PFSK-1 (cell line): Measurements from ENCODE around the gene ARHGEF12.

Source experiments
- FOXP2 ChIP-seq: optimal IDR thresholded peaks from 2 replicates; pipeline ENCODE3; 2011; ENCODE audit warnings: borderline replicate concordance, control low read depth, inconsistent platforms; ENCODE audit not compliant: insufficient read depth; ENCODE audit errors: extremely low read length, extremely low read depth
- POLR2AphosphoS5 ChIP-seq: IDR thresholded peaks from 2 replicates; pipeline ENCODE4 v1.6.1; 2012; ENCODE audit warnings: low read depth, mild to moderate bottlenecking, control low read depth, low read length, moderate library complexity
- SIN3A ChIP-seq: IDR thresholded peaks from 2 replicates; pipeline ENCODE4 v1.6.1; 2012; ENCODE audit warnings: mild to moderate bottlenecking, low read length, moderate library complexity, borderline replicate concordance; ENCODE audit not compliant: insufficient read depth
- TAF1 ChIP-seq: IDR thresholded peaks from 2 replicates; pipeline ENCODE4 v1.6.1; 2012; ENCODE audit warnings: low read length, control low read depth, borderline replicate concordance; ENCODE audit not compliant: insufficient read depth
- TF ChIP-seq, protein P1 (sequence below), 2 experiments: IDR thresholded peaks; 2 replicates each; pipeline versions ENCODE4 v1.6.1 to v1.8.0; 2011 to 2012; ENCODE audit warnings: low read depth in 2 of 2, low read length in 2 of 2, control low read depth in 1 of 2, inconsistent platforms in 1 of 2, mild to moderate bottlenecking in 1 of 2, moderate library complexity in 1 of 2; ENCODE audit not compliant: insufficient read depth in 1 of 2

Gene ARHGEF12

DNA sequence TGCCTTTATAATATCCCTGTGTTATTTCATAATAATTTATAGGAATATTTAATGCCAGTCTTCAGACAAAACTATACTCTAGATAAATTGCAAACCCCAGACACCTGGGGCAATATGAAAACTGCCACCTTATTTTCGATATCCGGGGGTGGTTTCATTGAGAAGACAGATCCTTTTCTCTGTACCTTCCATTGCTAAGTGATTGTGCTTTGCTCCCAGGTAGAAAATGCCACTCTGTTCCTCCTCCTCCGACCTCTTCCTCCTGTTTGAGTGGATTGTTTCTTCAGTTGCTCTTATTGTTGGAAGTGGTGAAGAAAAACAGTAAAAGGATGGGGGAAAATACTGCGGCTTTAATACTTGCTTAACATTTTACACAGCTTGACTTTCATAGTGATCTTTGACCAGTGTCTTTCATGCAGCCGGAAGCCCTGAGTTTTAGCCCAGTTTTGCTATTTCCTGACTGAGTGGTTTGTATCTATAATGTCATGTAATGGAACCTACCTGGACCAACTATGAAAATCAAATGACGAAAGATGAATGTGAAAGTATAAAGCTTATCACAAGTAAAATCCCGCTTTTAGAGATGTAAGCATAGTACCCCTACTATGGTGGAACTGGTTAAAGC lies 169.7 kb downstream of the ARHGEF12 start:
- TF ChIP-seq, protein P1, sequence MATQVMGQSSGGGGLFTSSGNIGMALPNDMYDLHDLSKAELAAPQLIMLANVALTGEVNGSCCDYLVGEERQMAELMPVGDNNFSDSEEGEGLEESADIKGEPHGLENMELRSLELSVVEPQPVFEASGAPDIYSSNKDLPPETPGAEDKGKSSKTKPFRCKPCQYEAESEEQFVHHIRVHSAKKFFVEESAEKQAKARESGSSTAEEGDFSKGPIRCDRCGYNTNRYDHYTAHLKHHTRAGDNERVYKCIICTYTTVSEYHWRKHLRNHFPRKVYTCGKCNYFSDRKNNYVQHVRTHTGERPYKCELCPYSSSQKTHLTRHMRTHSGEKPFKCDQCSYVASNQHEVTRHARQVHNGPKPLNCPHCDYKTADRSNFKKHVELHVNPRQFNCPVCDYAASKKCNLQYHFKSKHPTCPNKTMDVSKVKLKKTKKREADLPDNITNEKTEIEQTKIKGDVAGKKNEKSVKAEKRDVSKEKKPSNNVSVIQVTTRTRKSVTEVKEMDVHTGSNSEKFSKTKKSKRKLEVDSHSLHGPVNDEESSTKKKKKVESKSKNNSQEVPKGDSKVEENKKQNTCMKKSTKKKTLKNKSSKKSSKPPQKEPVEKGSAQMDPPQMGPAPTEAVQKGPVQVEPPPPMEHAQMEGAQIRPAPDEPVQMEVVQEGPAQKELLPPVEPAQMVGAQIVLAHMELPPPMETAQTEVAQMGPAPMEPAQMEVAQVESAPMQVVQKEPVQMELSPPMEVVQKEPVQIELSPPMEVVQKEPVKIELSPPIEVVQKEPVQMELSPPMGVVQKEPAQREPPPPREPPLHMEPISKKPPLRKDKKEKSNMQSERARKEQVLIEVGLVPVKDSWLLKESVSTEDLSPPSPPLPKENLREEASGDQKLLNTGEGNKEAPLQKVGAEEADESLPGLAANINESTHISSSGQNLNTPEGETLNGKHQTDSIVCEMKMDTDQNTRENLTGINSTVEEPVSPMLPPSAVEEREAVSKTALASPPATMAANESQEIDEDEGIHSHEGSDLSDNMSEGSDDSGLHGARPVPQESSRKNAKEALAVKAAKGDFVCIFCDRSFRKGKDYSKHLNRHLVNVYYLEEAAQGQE (IDR thresholded peaks at IDR 0.05; ENCODE audit: insufficient read depth in 1 of 2, low read depth in 2 of 2, low read length in 2 of 2): no peak
- TF ChIP-seq POLR2AphosphoS5 (no peak), FOXP2 (no peak), SIN3A (no peak), TAF1 (no peak)

DNA sequence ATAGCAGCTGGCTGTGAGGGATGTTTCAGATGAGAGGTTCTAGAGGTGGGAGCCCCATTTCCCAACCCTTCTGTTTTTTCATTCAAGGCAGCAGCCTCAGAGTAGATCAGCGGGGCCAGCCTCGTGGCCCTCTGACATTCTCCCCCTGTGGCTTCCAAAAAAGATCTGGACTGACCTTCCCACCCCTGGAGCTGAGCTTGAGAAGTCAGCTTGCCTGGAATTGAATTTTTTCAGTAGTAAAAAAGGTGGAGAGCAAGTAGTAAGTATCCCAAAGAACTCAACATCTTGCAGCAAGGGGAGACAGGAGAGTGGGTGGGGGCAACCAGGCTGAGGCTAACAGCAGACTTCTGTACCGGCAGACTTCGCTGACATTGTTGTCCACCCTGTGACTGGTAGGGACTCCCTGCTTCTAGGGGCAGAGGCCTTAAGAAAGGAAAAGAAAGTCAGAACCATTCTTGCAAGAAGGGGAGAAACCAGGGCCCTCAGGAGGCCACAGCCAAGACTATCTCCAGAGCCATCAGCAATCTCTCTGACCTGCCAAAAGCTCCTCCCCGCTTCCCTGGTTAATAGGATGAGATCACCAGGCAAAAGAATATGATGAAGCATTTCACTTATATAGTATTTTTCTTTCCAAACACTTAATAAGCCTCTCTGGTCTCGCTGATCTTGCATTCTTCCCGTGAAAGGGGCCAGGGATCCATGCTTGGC lies 173.3 kb downstream of the ARHGEF12 start:
- TF ChIP-seq SIN3A (no peak), POLR2AphosphoS5 (no peak), FOXP2 (no peak), TAF1 (no peak)
- TF ChIP-seq, protein P1 (IDR thresholded peaks at IDR 0.05; ENCODE audit: insufficient read depth in 1 of 2, low read depth in 2 of 2, low read length in 2 of 2): no peak

DNA sequence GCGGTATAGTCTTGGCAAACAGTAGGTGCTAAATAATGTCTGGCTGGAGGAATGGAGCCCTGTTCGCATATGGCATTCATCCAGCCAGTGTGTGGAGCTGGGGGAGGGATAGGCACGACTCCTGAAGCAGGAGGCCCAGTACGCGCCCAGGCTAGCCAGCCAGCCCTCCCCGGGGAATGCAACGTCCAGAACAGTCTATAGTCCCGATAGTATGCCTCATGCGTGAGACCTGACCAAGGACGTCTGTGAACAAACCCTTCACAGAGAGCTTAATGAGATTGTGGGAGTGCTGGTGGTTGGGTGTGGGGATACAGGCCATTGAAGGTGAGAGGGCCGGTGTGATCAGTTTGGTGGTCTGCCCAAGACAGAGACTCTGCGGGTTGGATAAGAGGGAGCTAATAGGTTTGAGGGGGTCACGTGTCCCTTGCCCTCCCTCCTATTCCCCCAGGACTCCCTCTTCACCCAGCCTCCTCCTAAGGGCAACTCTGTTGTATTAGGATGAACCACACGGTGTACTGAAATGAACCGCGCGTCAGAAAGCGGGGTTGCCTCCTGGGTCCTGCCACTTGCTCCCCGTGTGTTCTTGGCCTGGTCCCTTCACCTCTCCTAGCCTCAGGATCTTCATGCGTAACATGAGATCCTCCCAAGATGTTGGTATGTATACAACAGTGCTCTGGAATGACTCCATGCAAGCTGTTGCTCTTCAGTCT lies 174.3 kb downstream of the ARHGEF12 start:
- TF ChIP-seq SIN3A (no peak), FOXP2 (no peak), TAF1 (no peak), POLR2AphosphoS5 (no peak)
- TF ChIP-seq, protein P1 (IDR thresholded peaks at IDR 0.05; ENCODE audit: insufficient read depth in 1 of 2, low read depth in 2 of 2, low read length in 2 of 2): no peak

DNA sequence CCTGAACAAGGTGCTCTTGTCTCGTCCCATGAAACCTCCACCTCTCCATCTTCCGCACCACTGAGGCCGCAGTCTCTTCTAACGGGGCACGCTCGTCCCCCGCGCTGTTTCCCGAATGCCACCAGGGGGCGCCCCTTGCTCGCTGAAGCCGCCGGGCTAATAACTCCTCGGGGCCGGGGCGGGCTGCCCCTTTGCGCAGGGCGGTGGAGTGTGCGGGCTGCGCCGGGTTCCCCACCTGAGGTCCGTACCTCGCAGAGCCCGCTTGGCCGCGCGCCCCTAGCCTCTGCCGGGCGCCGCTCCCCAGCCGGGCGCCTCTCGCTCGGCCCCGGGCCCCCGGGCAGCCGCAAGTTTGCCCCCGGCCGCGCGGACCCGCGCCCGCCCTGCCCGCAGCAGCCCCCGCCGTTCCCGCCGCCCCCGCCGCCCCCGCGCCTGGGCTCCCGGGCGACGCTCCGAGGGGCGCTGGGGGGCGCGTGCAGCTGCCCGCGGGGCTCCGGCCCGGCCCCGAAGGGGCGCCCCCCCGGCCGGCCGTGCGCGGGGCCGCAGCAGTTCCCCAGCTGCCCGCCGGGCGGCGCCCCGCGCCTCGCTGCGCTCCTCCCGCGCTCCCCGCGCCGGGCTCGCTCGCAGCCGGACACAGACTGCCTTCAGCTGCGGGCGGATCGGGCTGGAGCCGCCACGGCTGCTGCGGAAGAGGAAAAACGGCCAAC lies 175.1 kb downstream of the ARHGEF12 start, which contains the start of gene GRIK4:
Gene GRIK4 (plus strand): TSS at position 633 of the 704 bp plus-strand sequence. CDS start 148,571 bp downstream, outside the sequence.
- TF ChIP-seq, protein P1 (IDR thresholded peaks at IDR 0.05; ENCODE audit: insufficient read depth in 1 of 2, low read depth in 2 of 2, low read length in 2 of 2): no peak
- TF ChIP-seq FOXP2 (peak; percentile 54), SIN3A (no peak), POLR2AphosphoS5 (no peak), TAF1 (no peak)
